GM19193 (cell line): Measurements from ENCODE around the gene TMEM192.

Source experiments
- POLR2A ChIP-seq: IDR thresholded peaks from 4 replicates; pipeline ENCODE4 v1.6.1; 2011; ENCODE audit not compliant: insufficient read depth, insufficient read length; ENCODE audit errors: extremely low read depth

TMEM192 gene

DNA sequence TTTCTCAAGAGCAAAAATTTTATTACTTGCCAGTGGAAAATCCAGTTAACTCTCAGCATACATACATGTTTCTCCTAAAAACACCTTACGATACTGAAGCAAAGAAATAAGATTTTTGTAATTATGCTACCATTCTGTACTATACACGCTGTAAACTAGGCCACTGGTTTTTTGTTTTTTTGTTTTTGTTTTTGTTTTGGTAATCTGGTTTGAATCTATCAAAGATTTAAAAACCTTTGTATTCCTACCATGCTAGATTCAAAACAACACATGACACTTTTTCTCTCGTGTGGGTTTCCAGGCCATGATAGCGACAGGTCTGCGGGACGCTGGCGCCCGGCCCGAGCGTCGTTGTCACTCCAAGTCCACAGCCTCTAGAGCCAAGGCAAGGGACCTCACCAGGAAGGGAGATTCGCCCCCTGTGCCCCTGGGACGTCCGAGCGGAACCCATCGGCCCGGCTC lies 723 bp downstream of the TMEM192 start:
- TF ChIP-seq POLR2A = no peak

GRCh38 chr4:165106518-165106917 lies 6.1 kb downstream of the TMEM192 start:
- no peak for TF ChIP-seq POLR2A

DNA sequence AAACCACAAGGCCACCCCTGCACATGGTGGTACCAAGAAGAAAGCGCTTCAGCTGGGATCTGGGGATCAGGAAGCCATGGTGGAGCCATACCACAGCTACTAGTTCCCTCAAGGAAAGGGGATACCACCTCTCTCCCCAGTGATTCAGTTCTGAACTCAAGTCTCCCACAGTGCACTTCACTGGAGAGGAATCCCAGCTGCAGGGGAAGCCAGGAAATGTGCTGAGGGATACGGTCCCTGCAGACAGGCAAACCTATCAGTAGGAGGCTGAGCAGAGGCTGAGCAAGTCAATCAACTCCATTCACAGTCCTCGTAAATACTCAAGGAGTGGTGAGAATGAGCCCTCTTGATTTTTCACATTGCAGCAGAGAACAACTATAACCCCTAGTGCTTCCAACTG lies 11.0 kb downstream of the TMEM192 start:
- no peak for TF ChIP-seq POLR2A

DNA sequence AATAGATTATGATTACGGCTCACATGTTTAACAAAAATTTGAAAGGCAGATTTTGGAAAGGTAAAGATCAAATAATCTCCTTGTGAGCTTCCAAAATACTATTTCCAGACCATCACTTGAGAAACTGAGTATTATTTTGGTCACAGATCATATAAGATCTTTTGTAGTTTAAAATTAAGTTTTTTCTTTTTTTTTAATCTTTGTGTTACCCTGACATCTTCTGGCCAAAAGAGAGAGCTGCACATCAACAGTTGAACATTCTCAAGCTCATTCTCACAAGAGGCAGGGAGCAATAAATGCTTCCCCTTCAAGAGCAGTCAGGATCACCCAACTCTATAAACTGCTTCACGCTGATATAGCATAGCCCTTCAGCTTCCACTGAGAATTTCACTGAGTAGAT lies 15.9 kb downstream of the TMEM192 start:
- no peak for TF ChIP-seq POLR2A

DNA sequence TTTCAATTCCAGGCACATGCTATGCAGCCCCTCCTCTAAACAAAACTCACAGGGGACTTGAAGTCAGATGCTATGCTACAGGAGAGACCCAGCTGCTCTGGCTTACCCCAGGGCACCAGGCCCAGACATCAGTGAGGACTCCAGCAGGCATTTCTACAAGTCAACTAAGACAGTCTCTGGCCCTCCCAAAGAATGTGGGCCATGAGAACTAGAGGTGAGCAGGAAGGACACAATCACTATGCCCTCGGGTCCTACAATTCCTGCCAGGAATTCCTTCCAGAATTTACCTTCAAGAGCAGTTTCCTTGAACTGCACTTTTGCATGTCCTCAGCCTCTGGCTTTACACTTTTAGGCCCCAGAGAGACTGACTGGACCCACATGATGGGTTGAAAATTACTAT lies 17.4 kb downstream of the TMEM192 start:
- TF ChIP-seq POLR2A = no peak

- TF ChIP-seq POLR2A = no peak
These were observed 17.8 kb downstream of the TMEM192 start for GRCh38 chr4:165094873-165095272.

DNA sequence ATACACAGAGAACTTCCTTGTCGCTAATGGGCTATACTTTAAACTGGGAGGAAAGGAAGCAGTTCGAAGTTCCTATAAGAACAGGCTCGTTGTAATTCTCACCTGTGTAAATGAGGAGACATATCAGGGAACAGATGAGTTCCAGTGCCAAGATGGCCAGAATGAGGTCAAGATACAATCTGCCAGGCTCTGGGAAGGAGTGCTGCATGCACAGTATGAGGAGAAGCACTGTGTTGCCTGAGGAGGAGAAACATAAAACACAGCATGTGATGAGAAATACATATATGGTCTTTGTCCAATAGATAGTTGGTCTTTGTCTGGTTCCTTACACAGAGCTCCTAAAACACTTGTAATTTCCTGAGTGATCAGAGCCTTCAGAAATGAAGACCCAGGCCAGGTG lies 24.3 kb downstream of the TMEM192 start:
- TF ChIP-seq POLR2A = no peak

- no peak for TF ChIP-seq POLR2A
These were observed 26.7 kb downstream of the TMEM192 start for GRCh38 chr4:165085946-165086345.

DNA sequence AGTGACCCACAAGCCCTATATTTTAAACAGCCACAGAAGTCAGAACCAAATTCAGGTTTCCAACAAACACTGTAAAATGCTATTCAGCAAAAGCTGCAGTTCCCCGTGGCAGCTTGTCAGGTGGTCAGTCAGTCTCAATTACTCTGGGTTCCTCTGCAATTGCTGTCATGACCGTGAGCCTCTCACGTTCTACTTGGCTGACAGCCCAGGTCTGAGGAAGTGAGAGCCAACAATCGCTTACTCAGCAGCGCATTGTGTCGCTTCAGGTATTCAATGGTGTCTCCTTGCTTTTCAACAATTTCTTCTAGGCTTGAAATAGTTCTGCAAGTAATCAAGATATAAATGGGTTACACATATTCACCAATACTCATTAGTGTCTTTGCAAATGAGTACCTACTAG lies 33.2 kb downstream of the TMEM192 start:
- no peak for TF ChIP-seq POLR2A

GRCh38 chr4:165077034-165077578 lies 35.6 kb downstream of the TMEM192 start:
- no peak for TF ChIP-seq POLR2A

DNA sequence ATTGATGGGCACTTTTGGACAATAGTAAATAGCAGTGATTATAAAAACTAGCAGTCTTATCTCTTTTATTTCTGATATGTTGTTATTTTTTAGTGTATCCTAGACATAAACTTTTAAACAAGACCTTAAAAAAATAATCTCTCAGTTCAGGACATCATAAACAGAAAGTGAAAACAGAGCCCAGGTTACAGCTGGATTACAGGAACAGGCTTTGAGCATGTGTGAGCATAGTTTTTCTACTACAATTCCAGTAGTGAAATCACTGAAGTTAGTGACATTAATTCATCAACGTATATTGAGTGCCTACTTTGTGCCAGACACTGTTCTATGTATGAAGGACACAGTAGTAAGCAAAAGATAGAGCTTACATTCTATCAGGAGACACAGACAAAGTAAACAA lies 42.1 kb downstream of the TMEM192 start:
- TF ChIP-seq POLR2A = no peak

DNA sequence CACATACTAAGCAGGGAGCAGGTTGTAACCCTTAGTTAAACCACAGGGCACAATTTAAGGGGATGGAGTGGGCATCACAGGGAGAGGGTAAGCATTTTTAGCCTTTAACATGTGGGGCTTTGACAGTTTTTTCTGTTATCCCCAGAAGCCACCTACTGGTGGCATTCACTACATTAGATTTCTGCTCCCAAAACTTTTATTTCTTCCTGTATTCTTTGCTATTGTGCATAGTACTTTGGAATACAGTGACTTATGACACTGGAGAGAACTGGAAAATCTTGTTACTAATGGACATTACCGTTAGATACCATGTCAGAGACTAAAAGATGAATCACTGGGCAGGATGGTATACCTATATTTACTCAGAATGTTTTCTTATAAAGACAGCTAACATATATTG lies 51.7 kb downstream of the TMEM192 start:
- TF ChIP-seq POLR2A = no peak

DNA sequence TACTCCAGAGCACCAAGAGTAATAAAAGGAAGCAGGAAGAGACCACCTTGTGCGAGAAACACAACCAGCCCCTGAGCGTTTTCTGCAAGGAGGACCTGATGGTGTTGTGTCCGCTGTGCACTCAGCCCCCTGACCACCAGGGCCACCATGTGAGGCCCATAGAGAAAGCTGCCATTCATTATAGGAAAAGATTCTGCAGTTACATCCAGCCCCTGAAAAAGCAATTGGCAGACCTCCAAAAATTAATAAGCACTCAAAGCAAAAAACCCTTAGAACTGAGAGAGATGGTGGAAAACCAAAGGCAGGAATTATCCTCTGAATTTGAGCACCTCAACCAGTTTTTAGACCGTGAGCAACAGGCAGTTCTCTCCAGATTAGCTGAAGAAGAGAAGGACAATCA lies 53.3 kb downstream of the TMEM192 start:
- no peak for TF ChIP-seq POLR2A

DNA sequence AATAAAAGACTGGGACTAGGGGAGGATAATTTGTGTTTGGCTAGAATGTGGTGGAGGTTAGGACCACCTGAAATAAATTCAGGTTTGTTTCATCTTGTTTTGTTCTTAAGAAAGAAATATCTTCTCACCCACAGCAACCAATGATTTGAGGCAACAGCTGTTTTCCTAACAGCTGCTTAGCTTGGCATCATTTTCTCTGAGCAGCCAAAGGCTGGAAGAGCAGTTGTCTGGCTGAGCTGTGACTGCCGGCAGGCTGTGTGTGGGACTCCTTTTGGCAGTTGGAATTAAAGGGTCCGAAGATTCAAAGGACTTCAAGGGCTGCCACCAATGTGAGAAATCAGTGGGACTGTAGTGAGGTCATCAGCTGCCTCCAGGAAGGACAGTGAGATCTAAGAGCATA lies 54.0 kb downstream of the TMEM192 start:
- no peak for TF ChIP-seq POLR2A

DNA sequence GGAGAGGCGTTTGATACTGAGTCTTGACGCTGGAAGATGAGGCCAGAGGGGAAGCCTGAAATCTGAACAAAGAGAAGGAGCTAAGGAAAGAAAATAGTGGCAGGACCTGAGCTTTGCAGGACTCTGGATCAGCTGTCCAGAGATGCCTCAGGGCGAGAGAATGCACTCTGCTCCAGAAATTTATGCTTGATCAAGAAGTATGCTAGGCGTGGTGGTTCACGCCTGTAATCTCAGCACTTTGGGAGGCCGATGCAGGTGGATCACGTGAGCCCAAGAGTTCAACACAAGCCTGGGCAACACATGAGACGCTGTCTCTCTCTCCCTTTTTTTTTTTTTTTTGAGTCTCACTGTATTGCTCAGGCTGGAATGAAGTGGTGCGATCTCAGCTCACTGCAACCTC lies 57.1 kb downstream of the TMEM192 start:
- no peak for TF ChIP-seq POLR2A

- TF ChIP-seq POLR2A = no peak
These were observed 59.0 kb downstream of the TMEM192 start, which contains the start of gene TRIM75 for GRCh38 chr4:165053645-165054044. TRIM75 (plus strand) TSS chr4:165053866; CDS start chr4:165059148, 5,282 bp downstream.

- no peak for TF ChIP-seq POLR2A
These were observed 60.0 kb downstream of the TMEM192 start for GRCh38 chr4:165052627-165053026.
